SKM-1 (cell line): ENCODE data around the gene NHSL1.
A peak's percentile ranks its signal among the peaks of the same experiment; 100 is the strongest.

ENCODE experiments used
- DNase-seq: peaks from one replicate; lab custom pipeline; 2025; ENCODE audit not compliant: unreplicated experiment; lab: John Stamatoyannopoulos, UW

NHSL1 gene, protein sequence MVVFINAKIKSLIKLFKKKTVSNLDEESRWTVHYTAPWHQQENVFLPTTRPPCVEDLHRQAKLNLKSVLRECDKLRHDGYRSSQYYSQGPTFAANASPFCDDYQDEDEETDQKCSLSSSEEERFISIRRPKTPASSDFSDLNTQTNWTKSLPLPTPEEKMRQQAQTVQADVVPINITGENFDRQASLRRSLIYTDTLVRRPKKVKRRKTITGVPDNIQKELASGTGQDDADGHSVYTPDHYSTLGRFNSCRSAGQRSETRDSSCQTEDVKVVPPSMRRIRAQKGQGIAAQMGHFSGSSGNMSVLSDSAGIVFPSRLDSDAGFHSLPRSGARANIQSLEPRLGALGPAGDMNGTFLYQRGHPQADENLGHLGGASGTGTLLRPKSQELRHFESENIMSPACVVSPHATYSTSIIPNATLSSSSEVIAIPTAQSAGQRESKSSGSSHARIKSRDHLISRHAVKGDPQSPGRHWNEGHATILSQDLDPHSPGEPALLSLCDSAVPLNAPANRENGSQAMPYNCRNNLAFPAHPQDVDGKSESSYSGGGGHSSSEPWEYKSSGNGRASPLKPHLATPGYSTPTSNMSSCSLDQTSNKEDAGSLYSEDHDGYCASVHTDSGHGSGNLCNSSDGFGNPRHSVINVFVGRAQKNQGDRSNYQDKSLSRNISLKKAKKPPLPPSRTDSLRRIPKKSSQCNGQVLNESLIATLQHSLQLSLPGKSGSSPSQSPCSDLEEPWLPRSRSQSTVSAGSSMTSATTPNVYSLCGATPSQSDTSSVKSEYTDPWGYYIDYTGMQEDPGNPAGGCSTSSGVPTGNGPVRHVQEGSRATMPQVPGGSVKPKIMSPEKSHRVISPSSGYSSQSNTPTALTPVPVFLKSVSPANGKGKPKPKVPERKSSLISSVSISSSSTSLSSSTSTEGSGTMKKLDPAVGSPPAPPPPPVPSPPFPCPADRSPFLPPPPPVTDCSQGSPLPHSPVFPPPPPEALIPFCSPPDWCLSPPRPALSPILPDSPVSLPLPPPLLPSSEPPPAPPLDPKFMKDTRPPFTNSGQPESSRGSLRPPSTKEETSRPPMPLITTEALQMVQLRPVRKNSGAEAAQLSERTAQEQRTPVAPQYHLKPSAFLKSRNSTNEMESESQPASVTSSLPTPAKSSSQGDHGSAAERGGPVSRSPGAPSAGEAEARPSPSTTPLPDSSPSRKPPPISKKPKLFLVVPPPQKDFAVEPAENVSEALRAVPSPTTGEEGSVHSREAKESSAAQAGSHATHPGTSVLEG (N-terminal part only)

GRCh38 chr6:138499303-138500018 lies at the start of gene NHSL1:
Gene NHSL1 (minus strand): TSS chr6:138499494. CDS start chr6:138499290, 204 bp downstream.
- peak; percentile 56 for DNase-seq

DNA sequence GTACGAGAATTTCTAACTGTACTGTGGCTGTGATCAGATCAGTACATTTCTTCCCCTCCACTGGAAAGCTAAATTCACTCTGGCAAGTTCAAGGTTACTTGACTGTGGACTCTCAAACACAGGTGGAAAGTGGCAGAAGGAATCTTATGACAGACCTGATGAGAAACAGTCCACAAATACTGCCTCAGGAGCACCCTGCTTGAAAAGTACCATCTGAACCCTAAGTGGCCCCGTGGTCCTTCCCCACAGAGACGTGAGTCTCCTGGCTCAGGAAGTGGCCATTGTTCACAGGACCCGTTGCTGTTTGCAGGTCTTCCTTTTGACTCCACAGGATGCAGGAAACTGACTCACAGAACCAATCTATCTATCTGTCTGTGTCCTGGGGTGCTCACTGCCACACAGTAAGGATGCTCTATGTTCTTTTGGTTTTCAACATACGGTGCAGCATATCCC lies 47.5 kb upstream of the NHSL1 start:
- DNase-seq, result no peak

DNA sequence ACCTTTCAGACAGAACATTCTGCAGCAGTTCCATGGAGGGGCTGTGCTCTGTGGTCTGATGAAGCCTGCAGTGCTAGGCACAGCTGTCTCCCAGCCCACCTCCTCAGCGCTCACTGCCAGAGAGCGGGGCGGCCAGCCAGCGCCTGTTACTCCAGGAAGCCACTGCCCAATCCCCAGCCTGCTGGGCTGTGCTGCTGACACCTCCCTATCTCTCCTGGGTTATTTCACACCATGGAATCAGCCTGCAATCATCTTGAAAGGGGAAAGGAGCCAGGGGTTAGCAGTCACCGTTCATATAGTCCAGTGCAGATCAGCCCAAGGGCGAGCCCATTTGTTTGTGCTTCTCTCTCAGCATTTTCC lies 46.3 kb upstream of the NHSL1 start:
- no peak for DNase-seq

DNA sequence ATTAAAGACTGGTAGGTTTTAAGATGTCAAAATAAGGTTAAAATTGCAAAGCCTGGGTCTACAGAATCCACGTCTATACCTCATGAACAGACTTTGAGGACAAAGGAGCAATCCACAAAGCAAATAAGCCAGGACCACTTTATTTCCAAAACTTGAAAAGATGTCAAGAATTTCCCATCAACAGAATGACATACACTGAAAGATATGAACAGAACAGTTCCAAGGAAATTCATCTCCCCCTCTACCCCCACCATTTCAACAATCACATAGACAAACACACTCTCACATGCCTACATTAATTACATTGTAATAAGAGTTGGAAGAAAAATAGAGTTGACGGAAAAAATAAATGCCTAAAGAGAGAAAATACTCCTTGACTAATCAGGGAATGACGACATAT lies 45.2 kb upstream of the NHSL1 start:
- DNase-seq, result no peak

DNA sequence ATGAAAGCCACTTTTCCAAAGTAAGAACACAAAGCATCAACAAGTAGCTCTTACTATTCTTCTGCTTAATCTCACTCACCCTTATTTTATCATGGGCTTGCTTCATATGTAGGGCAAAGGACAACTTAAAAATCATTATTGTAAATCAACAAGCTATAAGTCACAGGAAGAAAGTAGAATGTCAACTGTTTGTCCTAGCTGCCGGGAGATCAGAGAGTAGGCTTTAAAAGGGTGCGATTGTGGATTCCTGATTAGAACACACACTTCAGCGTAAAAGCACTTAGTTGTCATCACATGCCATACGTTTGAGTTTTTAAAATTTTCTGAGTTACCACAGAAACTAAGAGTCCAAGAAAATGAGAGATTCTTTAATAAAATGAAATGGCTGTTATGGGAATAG lies 44.4 kb upstream of the NHSL1 start:
- no peak for DNase-seq

- DNase-seq, result no peak
Observed at GRCh38 chr6:138541823-138542481, 42.7 kb upstream of the NHSL1 start.

DNA sequence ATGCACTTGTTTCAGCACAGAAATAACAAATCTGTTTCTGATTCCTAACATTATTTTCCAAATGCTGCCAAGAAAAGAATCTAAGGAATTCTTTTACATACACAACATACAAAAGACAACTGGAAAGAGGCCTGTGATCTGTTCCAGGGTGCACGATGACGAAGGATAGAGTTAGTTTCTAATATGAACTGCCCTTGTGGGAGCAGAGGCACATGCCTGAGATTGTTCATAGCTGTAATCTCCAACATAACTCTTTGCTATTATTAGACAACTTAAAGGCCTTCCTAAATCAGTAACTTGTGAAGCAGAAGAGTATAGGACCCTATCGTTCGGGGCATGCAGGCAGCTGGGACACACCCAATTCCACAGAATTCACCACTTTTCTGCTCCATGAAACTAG lies 41.2 kb upstream of the NHSL1 start:
- no peak for DNase-seq

DNA sequence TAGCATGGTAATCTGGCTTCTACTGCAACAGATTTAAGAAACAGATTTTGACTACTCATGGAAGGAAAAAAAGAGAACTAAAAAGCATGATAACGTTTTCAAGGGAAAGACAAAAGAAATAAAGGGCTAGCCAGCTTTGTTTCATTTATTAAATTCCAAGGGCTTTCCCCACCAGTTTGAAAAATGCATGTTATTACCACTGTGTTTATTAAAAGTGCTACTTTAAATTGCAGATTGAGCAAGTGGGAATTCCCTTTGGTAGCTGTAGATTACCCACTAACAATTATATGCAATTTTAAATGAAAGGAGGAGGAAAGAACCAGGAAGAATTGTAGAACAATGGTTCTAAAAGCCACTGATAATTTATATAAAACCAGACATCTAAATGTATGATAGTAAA lies 40.6 kb upstream of the NHSL1 start:
- DNase-seq, result no peak

DNA sequence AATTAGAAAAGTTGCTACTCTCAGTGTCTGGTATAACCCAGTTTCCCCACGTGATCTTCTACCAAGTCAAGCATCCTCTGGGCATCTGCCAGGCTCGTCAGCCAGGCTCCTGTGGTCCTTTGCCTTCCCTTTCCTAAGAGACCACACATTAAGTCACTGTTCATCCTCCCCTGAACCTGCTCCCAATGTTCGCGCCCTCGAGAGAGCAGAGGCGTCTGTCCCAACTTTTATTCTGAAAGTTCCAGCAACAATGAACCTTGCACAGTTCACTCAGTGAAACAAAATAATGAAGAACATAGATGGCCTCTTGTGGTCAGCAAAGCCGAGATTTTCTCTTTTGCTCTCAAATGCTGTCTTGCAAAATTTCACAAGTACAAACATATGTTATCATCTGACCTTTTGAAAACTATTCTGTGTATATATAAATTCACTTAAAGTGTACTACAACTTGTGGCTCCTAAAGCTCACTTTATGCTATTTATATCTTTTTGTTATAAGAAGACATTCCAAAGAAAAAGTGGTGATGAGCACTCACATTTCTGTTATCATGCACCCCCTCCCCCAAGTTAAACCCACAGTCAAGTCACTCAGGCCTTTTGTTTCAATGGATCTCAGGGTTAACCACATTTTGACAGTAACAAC lies 39.2 kb upstream of the NHSL1 start:
- no peak for DNase-seq

DNA sequence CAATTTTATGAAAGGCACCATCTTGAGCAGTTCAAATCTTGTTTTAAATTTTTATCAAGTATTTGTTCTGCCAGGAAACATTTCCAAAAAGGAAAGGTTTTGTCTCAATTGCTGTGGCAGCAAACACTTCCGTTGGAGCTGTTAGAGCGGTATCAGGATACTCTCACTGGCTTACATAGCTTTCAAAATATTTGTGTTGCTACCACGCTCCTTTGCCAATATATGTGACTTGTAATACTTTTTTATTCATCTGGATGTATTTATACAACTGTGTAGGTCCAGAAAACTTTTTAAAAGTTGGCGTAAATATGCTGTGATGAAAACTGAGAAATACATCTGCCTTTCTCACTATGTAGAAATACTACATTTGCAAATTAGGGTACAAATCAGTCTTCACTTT lies 37.8 kb upstream of the NHSL1 start:
- no peak for DNase-seq

- DNase-seq, result no peak
Observed at GRCh38 chr6:138535728-138536455, 36.6 kb upstream of the NHSL1 start.

GRCh38 chr6:138533667-138534066 lies 34.4 kb upstream of the NHSL1 start:
- DNase-seq, result no peak

GRCh38 chr6:138531387-138531786 lies 32.1 kb upstream of the NHSL1 start:
- DNase-seq, result no peak

DNA sequence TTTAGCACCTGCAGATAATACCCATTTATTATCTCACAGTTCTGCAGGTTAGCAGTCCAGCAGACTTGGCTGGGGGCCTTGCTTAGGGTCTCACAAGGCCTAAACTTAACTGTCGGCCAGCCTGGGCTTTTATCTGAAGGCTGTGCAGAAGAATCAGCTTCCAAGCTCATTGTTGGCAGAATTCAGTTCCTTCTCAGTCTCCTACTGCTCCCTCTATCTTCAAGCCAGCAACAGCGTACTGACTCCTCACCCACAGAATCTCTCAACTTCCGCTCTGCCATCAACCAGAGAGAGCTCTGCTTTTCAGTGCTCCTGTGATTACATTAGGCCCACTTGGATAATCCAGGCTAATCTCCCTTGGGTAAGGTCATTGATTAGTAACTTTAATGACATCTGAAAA lies 30.2 kb upstream of the NHSL1 start:
- no peak for DNase-seq

GRCh38 chr6:138528956-138529355 lies 29.7 kb upstream of the NHSL1 start:
- no peak for DNase-seq

- no peak for DNase-seq
Observed at GRCh38 chr6:138528137-138528536, 28.8 kb upstream of the NHSL1 start.

GRCh38 chr6:138527411-138528088 lies 28.3 kb upstream of the NHSL1 start:
- no peak for DNase-seq

- no peak for DNase-seq
Observed at GRCh38 chr6:138526822-138527235, 27.5 kb upstream of the NHSL1 start.
